Naive thymus-derived CD4-positive, alpha-beta T cell (primary cell): ENCODE results near the gene CHST12. TPM values are rescaled to one million over a fixed set of nuclear protein-coding genes. Genes with fewer than 3 reads are reported as not detected.

Experiments
- ATAC-seq: fragments of 150-1000 bp; cut with Tn5 transposase; 2 replicates; pipeline ENCODE4 v1.10.0; 2021; ENCODE audit warnings: mild to moderate bottlenecking, moderate library complexity
- CTCF ChIA-PET: fragments of 350-600 bp; sonication (Branson Sonifier 250); formaldehyde crosslinking; loops from one replicate; lab custom pipeline; 2021; ENCODE audit warnings: antibody characterized with exemption; lab: Charles Lee
- POLR2A ChIA-PET: fragments of 350-600 bp; sonication (Branson Sonifier 250); formaldehyde crosslinking; loops from one replicate; lab custom pipeline; 2021; ENCODE audit warnings: antibody characterized with exemption, inconsistent platforms; lab: Charles Lee
- DNase-seq, 9 donors: peaks; one replicate each; pipeline versions ENCODE4 v3.0.0 to v3.0.0-alpha.2; 2020 to 2022; ENCODE audit warnings: mixed read lengths in 1 of 9
- H3K27ac ChIP-seq: one replicate; pipeline ENCODE4 v1.7.0; 2013; ENCODE audit warnings: mild to moderate bottlenecking, low read depth, low read length, moderate library complexity
- H3K27me3 ChIP-seq, 2 donors: one replicate each; pipeline ENCODE4 v1.7.0; 2013; ENCODE audit warnings: low read length in 2 of 2, mild to moderate bottlenecking in 2 of 2, moderate library complexity in 2 of 2; ENCODE audit not compliant: control insufficient read depth in 2 of 2, insufficient read depth in 2 of 2
- H3K36me3 ChIP-seq, 3 experiments: 1 replicate in 2 of 3; 2 replicates in 1 of 3; pipeline ENCODE4 v1.7.0; 2013; ENCODE audit warnings: low read length in 3 of 3, mild to moderate bottlenecking in 3 of 3, moderate library complexity in 1 of 3; ENCODE audit not compliant: insufficient read depth in 3 of 3, control insufficient read depth in 2 of 3
- H3K4me1 ChIP-seq, 2 donors: one replicate each; pipeline ENCODE4 v1.7.0; 2013; ENCODE audit warnings: low read length in 2 of 2, mild to moderate bottlenecking in 2 of 2, moderate library complexity in 1 of 2; ENCODE audit not compliant: control insufficient read depth in 2 of 2, insufficient read depth in 2 of 2
- H3K4me3 ChIP-seq: 2 replicates; pipeline ENCODE4 v1.7.0; 2013; ENCODE audit warnings: mild to moderate bottlenecking, low read length
- H3K9me3 ChIP-seq, 3 experiments: 1 replicate in 2 of 3; 2 replicates in 1 of 3; pipeline ENCODE4 v1.7.0; 2013; ENCODE audit warnings: low read length in 3 of 3; ENCODE audit not compliant: control insufficient read depth in 2 of 3
- H3K27ac Mint-ChIP-seq, 9 donors: one replicate each; pipeline ENCODE4 v1.8.0; 2020 to 2022; ENCODE audit warnings: mixed read lengths in 9 of 9, mild to moderate bottlenecking in 8 of 9, moderate library complexity in 5 of 9, inconsistent platforms in 2 of 9
- H3K27me3 Mint-ChIP-seq, 5 donors: one replicate each; pipeline ENCODE4 v1.8.0; 2021 to 2022; ENCODE audit warnings: mixed read lengths in 5 of 5, mild to moderate bottlenecking in 1 of 5
- H3K36me3 Mint-ChIP-seq, 5 donors: one replicate each; pipeline ENCODE4 v1.8.0; 2020 to 2022; ENCODE audit warnings: mixed read lengths in 5 of 5, mild to moderate bottlenecking in 3 of 5, inconsistent platforms in 1 of 5
- H3K4me1 Mint-ChIP-seq, 7 donors: one replicate each; pipeline ENCODE4 v1.8.0; 2020 to 2022; ENCODE audit warnings: mixed read lengths in 7 of 7, mild to moderate bottlenecking in 3 of 7, inconsistent platforms in 1 of 7
- H3K4me3 Mint-ChIP-seq, 10 donors: one replicate each; pipeline ENCODE4 v1.8.0; 2020 to 2022; ENCODE audit warnings: mild to moderate bottlenecking in 10 of 10, mixed read lengths in 10 of 10, moderate library complexity in 6 of 10, inconsistent platforms in 2 of 10
- H3K9me3 Mint-ChIP-seq, 11 donors: one replicate each; pipeline ENCODE4 v1.8.0; 2020 to 2022; ENCODE audit warnings: mixed read lengths in 11 of 11, mild to moderate bottlenecking in 4 of 11, inconsistent platforms in 1 of 11, moderate library complexity in 1 of 11
- intact Hi-C, 2 donors: fragments of 100-400 bp; cut with micrococcal nuclease; formaldehyde crosslinking; loops; one replicate each; pipeline ENCODE4 v1.15.1; 2023
- polyA plus RNA-seq, 2 donors: library from polyadenylated mRNA; unstranded; fragments of 300-500 nt; fragmentation: Illumina TruSeq; gene quantifications; one replicate each; pipeline ENCODE4 v1.2.3, GENCODE V29; 2021
- total RNA-seq, 6 experiments: library from RNA in 5 of 6; stranded (reverse) in 5 of 6; gene quantifications; 1 replicate in 5 of 6; 2 replicates in 1 of 6; pipeline ENCODE4 v1.2.3 and lab custom pipeline; 2021 to 2026

Gene CHST12
- total and polyA plus RNA-seq, 7 experiments from 2014 or later = 8.1 to 41.6 (median 19.5) TPM

DNA sequence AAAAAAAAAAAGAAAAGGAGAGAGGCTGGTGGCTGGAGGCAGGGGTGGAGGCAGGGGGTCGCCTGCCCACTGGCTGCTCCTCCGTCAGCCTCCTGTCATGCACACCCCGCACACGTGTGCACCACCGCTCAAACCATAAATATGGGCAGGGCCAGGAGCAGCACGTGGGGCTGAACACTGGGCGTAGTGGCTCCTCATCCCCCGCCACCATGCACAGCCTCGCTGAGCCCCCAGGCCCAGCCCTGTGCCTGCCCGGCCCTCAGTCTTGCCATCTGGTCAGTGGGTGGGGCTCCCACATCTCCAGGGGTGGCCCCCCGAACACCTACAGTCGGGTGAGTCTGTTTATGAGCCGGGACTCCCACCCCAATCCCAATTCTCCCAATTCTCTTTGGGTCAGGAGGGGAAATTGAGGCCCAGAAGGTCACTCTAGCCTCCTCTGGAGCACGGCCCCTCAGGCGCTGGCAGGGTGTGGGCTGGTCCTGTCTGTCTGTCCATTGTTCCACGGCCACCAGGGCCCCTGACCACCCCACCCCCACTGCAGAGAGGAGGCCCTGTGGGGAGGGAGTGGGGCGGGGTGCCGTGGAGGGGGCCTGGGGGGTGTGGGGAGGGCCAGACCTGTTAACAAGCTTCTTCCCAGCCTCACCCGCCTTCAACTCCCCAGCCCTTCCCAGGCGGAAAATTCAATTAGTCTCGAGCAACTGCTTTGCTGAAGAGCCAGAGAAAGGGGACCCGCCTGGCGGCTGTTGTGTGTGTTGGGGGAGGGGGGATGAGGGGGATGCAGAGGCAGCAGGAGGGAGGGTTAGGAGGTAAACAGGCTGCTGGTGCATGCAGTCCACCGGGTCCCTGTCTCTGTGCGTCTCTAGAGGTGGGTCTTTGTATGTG is 92.2 kb downstream of the CHST12 start:
- H3K4me1 Mint-ChIP-seq = peaks cover 0 to 9% (median 0%) of the 10 kb centered on the region in 7 donors
- no peaks in the 10 kb centered on the region for H3K9me3 ChIP-seq
- peaks cover 0 to 12% (median 8%) of the 10 kb centered on the region in 5 donors for H3K27me3 Mint-ChIP-seq
- ATAC-seq (no peak), DNase-seq (no peak)
- ChIA-PET POLR2A (no interaction called here), CTCF (no interaction called here)
- no peak overlapping the region for H3K4me3 Mint-ChIP-seq
- H3K4me3 ChIP-seq = no peak overlapping the region
- intact Hi-C loops = no loop called here
- H3K4me1 ChIP-seq = no peaks in the 10 kb centered on the region
- no peak overlapping the region for H3K27ac Mint-ChIP-seq
- no peaks in the 10 kb centered on the region for H3K27me3 ChIP-seq
- no peaks in the 10 kb centered on the region for H3K36me3 Mint-ChIP-seq
- no peaks in the 10 kb centered on the region for H3K36me3 ChIP-seq
- no peak overlapping the region for H3K27ac ChIP-seq
- H3K9me3 Mint-ChIP-seq = peaks cover 0 to 5% (median 0%) of the 10 kb centered on the region in 11 donors

DNA sequence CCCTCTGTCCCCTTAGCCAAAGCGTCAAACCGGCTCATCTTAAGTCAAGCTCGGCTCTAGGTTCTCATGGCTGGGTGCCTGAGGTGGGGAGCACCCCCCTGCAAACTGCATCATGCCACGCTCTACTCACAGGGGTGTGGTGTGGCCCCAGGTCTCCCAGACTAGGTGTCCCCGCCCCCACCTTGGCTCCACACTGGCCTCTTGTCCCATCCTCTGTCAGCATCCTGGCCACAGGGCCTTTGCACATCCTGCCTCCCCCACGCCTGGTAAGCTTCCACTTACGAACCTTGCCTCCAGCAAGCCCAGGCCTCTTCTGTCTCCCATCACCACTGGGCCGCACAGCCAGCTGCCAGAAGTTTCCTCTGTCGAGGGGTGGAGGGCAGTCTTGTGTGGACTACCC is 93.0 kb downstream of the CHST12 start:
- H3K4me3 ChIP-seq = no peak overlapping the region

DNA sequence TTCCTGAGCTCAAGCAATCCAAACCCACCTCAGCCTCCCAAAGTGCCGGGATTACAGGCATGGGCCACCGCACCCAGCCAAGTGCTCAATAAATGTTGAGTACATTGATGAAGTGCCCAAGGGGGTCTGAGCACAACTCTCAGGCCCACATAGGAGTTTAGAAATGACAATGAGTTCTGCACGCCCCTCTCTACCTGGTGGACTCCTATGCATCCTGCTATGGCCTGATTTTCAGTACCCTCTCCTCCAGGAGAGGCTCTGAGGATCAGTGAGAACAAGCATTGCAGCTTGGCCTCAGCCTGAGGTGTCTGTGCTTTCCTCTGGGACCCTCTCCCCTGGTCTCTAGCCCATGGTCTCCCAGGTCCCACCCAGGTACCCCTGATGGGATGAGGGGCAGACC is 93.7 kb downstream of the CHST12 start:
- DNase-seq (no peak), ATAC-seq (no peak)
- Mint-ChIP-seq H3K27me3 (peaks cover 0 to 11% (median 1%) of the 10 kb centered on the region in 5 donors), H3K9me3 (peaks cover 0 to 1% (median 0%) of the 10 kb centered on the region in 11 donors), H3K4me3 (no peak overlapping the region), H3K4me1 (peaks cover 0 to 9% (median 0%) of the 10 kb centered on the region in 7 donors), H3K27ac (no peak overlapping the region), H3K36me3 (no peaks in the 10 kb centered on the region)
- Histone ChIP-seq H3K27ac (no peak overlapping the region), H3K4me1 (no peaks in the 10 kb centered on the region), H3K27me3 (no peaks in the 10 kb centered on the region), H3K4me3 (no peak overlapping the region), H3K9me3 (no peaks in the 10 kb centered on the region), H3K36me3 (no peaks in the 10 kb centered on the region)
- ChIA-PET CTCF (no interaction called here), POLR2A (interaction anchor here (1.0 kb wide), 1 partner anchor 13 kb away, joined by 3 read pairs; no protein-coding TSS in a partner anchor)
- intact Hi-C loops = no loop called here

More for the DNA sequence above, 93.0 kb downstream of the CHST12 start:
- Mint-ChIP-seq H3K27me3 (peaks cover 0 to 12% (median 8%) of the 10 kb centered on the region in 5 donors), H3K27ac (peak overlapping the region in 1 of 9 donors; percentile 30), H3K9me3 (peaks cover 0 to 5% (median 0%) of the 10 kb centered on the region in 11 donors), H3K4me3 (no peak overlapping the region), H3K36me3 (no peaks in the 10 kb centered on the region), H3K4me1 (peaks cover 0 to 9% (median 0%) of the 10 kb centered on the region in 7 donors)
- DNase-seq = no peak
- CTCF ChIA-PET = no interaction called here
- H3K27me3 ChIP-seq = no peaks in the 10 kb centered on the region
- no peaks in the 10 kb centered on the region for H3K4me1 ChIP-seq
- H3K27ac ChIP-seq = no peak overlapping the region
- no peak for ATAC-seq
- intact Hi-C loops = no loop called here
- POLR2A ChIA-PET = interaction anchor here (1.0 kb wide), 1 partner anchor 13 kb away, joined by 3 read pairs; no protein-coding TSS in a partner anchor
- H3K9me3 ChIP-seq = no peaks in the 10 kb centered on the region
- H3K36me3 ChIP-seq = no peaks in the 10 kb centered on the region

DNA sequence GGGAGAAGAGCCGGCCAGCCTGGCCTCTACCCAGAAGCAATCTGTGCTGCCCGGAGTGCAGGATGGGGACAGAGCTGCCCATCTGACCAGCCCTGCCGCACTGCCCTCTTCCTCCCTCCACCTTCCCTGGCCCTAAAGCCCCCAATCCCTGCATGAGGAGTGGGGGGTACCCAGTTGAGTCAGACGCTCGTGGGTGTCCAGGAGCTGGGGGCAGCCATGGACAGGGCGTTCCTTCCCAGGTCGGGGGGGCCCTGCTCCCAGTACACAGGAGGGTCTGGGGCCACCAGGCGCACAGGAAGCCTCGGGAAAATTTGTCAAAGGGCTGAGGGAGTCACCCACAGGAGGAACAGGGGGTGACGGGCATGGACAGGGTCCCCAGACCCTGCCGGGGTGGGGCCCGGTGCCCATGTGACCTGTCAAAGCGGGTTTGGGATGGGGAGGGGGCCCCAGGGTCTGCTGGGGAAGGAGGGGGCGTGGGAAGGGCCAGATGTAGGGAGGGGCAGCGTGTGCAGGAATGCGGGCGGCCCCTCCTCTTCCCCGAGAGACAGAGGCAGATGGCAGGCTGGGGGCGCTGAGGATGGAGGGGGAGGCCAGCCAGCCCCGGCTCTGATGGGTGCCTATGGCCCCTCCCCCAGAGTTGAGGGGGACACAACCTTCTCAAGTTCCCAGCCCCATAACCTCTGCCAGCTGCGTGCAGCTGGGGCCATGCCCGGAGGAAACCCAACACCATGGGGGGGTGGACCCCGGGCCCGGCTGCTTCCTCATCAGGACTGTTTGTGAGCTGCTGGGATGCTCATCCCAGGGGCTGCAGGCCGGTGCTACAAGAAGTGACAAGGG is 94.3 kb downstream of the CHST12 start:
- POLR2A ChIA-PET = interaction anchor here (1.2 to 2.1 kb wide), 3 partner anchors 9 to 13 kb away, joined by 4 to 10 read pairs (median 4); no protein-coding TSS in a partner anchor
- intact Hi-C loops = no loop called here
- H3K36me3 Mint-ChIP-seq = no peaks in the 10 kb centered on the region
- Histone ChIP-seq H3K9me3 (no peaks in the 10 kb centered on the region), H3K27ac (no peak overlapping the region), H3K4me3 (no peak overlapping the region), H3K27me3 (no peaks in the 10 kb centered on the region), H3K4me1 (no peaks in the 10 kb centered on the region), H3K36me3 (no peaks in the 10 kb centered on the region)
- H3K4me1 Mint-ChIP-seq = peaks cover 0 to 9% (median 0%) of the 10 kb centered on the region in 7 donors
- no peaks in the 10 kb centered on the region for H3K9me3 Mint-ChIP-seq
- DNase-seq (no peak), ATAC-seq (no peak)
- peaks cover 0 to 11% (median 0%) of the 10 kb centered on the region in 5 donors for H3K27me3 Mint-ChIP-seq
- H3K27ac Mint-ChIP-seq = no peak overlapping the region
- H3K4me3 Mint-ChIP-seq = no peak overlapping the region
- CTCF ChIA-PET = interaction anchor here (0.5 to 1.2 kb wide), 2 partner anchors 31 to 65 kb away, joined by 3 to 6 read pairs; no protein-coding TSS in a partner anchor

Other genes with a start within 250 kb of the CHST12 start
- gene MAD1L1, start 170.7 kb upstream of the CHST12 start, total RNA-seq = 100 to 1,000 TPM; 112 to 141 (median 125) TPM
- gene MAD1L1, start 170.7 kb upstream of the CHST12 start, polyA plus RNA-seq = 100 to 1,000 TPM; 269 to 314 TPM
- 10 to 100 TPM in 3 of 5 experiments, 1 to 10 TPM in 2; 7.1 to 30.7 (median 20.0) TPM for gene MRM2, start 161.4 kb upstream of the CHST12 start, total RNA-seq
- 10 to 100 TPM; 37.8 to 58.3 TPM for gene MRM2, start 161.4 kb upstream of the CHST12 start, polyA plus RNA-seq
- 10 to 100 TPM; 14.0 to 77.7 (median 22.6) TPM for gene NUDT1, start 161.4 kb upstream of the CHST12 start, total RNA-seq
- 10 to 100 TPM; 60.1 to 61.1 TPM for gene NUDT1, start 161.4 kb upstream of the CHST12 start, polyA plus RNA-seq
- 10 to 100 TPM in 2 of 5 experiments, 1 to 10 TPM in 3; 4.7 to 31.5 (median 9.4) TPM for gene SNX8, start 89.2 kb upstream of the CHST12 start, total RNA-seq
- 10 to 100 TPM in 1 of 2 donors, 1 to 10 TPM in 1; 7.7 to 11.3 TPM for gene SNX8, start 89.2 kb upstream of the CHST12 start, polyA plus RNA-seq
- gene EIF3B, start 48.8 kb upstream of the CHST12 start, total RNA-seq = 100 to 1,000 TPM; 127 to 189 (median 158) TPM
- gene EIF3B, start 48.8 kb upstream of the CHST12 start, polyA plus RNA-seq = 100 to 1,000 TPM in 1 of 2 donors, 10 to 100 TPM in 1; 78.0 to 157 TPM
- gene GRIFIN, start 72.8 kb downstream of the CHST12 start, total RNA-seq = not detected
- gene GRIFIN, start 72.8 kb downstream of the CHST12 start, polyA plus RNA-seq = not detected
- gene LFNG, start 116.2 kb downstream of the CHST12 start, total RNA-seq = 100 to 1,000 TPM; 114 to 246 (median 151) TPM
- gene LFNG, start 116.2 kb downstream of the CHST12 start, polyA plus RNA-seq = 1 to 10 TPM; 1.2 to 2.3 TPM
- gene BRAT1, start 151.9 kb downstream of the CHST12 start, total RNA-seq = 10 to 100 TPM; 24.6 to 45.5 (median 37.0) TPM
- gene BRAT1, start 151.9 kb downstream of the CHST12 start, polyA plus RNA-seq = 10 to 100 TPM; 23.4 to 58.9 TPM
- gene IQCE, start 155.4 kb downstream of the CHST12 start, total RNA-seq = 10 to 100 TPM in 1 of 5 experiments, 1 to 10 TPM in 4; 4.8 to 10.4 (median 7.5) TPM
- gene IQCE, start 155.4 kb downstream of the CHST12 start, polyA plus RNA-seq = 1 to 10 TPM; 1.6 to 1.9 TPM
- 100 to 1,000 TPM in 1 of 5 experiments, 10 to 100 TPM in 4; 15.9 to 115 (median 23.5) TPM for gene TTYH3, start 228.4 kb downstream of the CHST12 start, total RNA-seq
- 1 to 10 TPM in 1 of 2 donors, under 1 TPM in 1; 0.53 to 1.6 TPM for gene TTYH3, start 228.4 kb downstream of the CHST12 start, polyA plus RNA-seq